ENCODE data around the gene SLC25A24. TPM values are rescaled to one million over a fixed set of nuclear protein-coding genes. Genes with fewer than 3 reads are reported as not detected.
"Not testable (repeated sequence)": the region's sequence is repeated elsewhere in the genome, so short reads cannot be mapped to it uniquely, and the experiment has no call there.

The SLC25A24 gene
- total RNA-seq, 2 experiments from 2014 or later, result 25.7 to 26.5 TPM

GRCh38 chr1:108214641-108215465 is 14.7 kb upstream of the SLC25A24 start:
- H3K9me3 Mint-ChIP-seq; ATAC-seq (ENCODE audit: low read depth); H3K4me1 Mint-ChIP-seq; H3K36me3 Mint-ChIP-seq; H3K27ac Mint-ChIP-seq; DNase-seq; POLR2A ChIA-PET; H3K4me3 Mint-ChIP-seq: not testable (repeated sequence)
- H3K27me3 Mint-ChIP-seq, result peaks cover 25% of the 10 kb centered on the region

- no peaks in the 10 kb centered on the region for H3K9me3 Mint-ChIP-seq
- H3K27me3 Mint-ChIP-seq, result peaks cover 45% of the 10 kb centered on the region
- H3K36me3 Mint-ChIP-seq, result no peaks in the 10 kb centered on the region
These were observed 10.9 kb upstream of the SLC25A24 start for GRCh38 chr1:108211014-108211413.

GRCh38 chr1:108209456-108210108 is 9.4 kb upstream of the SLC25A24 start:
- Mint-ChIP-seq H3K27ac (no peak overlapping the region), H3K9me3 (peaks cover 2% of the 10 kb centered on the region), H3K36me3 (no peaks in the 10 kb centered on the region), H3K27me3 (peaks cover 52% of the 10 kb centered on the region), H3K4me3 (no peak overlapping the region), H3K4me1 (peaks cover 10% of the 10 kb centered on the region)
- ATAC-seq (ENCODE audit: low read depth) (no peak), DNase-seq (no peak)
- POLR2A ChIA-PET, result interaction anchor here (1.1 kb wide), 1 partner anchor 9 kb away, joined by 6 read pairs; the partner anchor contains the start of gene SLC25A24

More at GRCh38 chr1:108211014-108211413, 10.9 kb upstream of the SLC25A24 start:
- ATAC-seq (ENCODE audit: low read depth) (no peak), DNase-seq (no peak)
- Mint-ChIP-seq H3K4me3 (no peak overlapping the region), H3K27ac (no peak overlapping the region), H3K4me1 (peaks cover 10% of the 10 kb centered on the region)
- POLR2A ChIA-PET, result no interaction called here

GRCh38 chr1:108208724-108209446 is 8.7 kb upstream of the SLC25A24 start:
- Mint-ChIP-seq H3K4me3 (no peak overlapping the region), H3K27ac (no peak overlapping the region), H3K27me3 (peaks cover 57% of the 10 kb centered on the region), H3K9me3 (peaks cover 6% of the 10 kb centered on the region), H3K36me3 (peaks cover 4% of the 10 kb centered on the region), H3K4me1 (peaks cover 10% of the 10 kb centered on the region)
- ATAC-seq (ENCODE audit: low read depth) (no peak), DNase-seq (no peak)
- POLR2A ChIA-PET, result interaction anchor here (1.1 kb wide), 1 partner anchor 8 kb away, joined by 6 read pairs; the partner anchor contains the start of gene SLC25A24

- H3K27ac Mint-ChIP-seq; DNase-seq; H3K9me3 Mint-ChIP-seq; H3K4me3 Mint-ChIP-seq; ATAC-seq (ENCODE audit: low read depth); POLR2A ChIA-PET; H3K36me3 Mint-ChIP-seq: not testable (repeated sequence)
- peaks cover 12% of the 10 kb centered on the region for H3K4me1 Mint-ChIP-seq
- peaks cover 29% of the 10 kb centered on the region for H3K27me3 Mint-ChIP-seq
These were observed 3.4 kb upstream of the SLC25A24 start for GRCh38 chr1:108203582-108203981.

- peaks cover 22% of the 10 kb centered on the region for H3K4me1 Mint-ChIP-seq
- no peak for ATAC-seq (ENCODE audit: low read depth)
- no peak overlapping the region for H3K4me3 Mint-ChIP-seq
- peaks cover 7% of the 10 kb centered on the region for H3K9me3 Mint-ChIP-seq
- POLR2A ChIA-PET, result no interaction called here
- peaks cover 20% of the 10 kb centered on the region for H3K36me3 Mint-ChIP-seq
- no peak overlapping the region for H3K27ac Mint-ChIP-seq
- H3K27me3 Mint-ChIP-seq, result peaks cover 18% of the 10 kb centered on the region
- DNase-seq, result no peak
These were observed 1.5 kb upstream of the SLC25A24 start for GRCh38 chr1:108201687-108202086.

- DNase-seq, result no peak
- H3K9me3 Mint-ChIP-seq, result peaks cover 7% of the 10 kb centered on the region
- peaks cover 11% of the 10 kb centered on the region for H3K27me3 Mint-ChIP-seq
- peak; percentile 11 for ATAC-seq (ENCODE audit: low read depth)
- peak overlapping the region; percentile 82 for H3K27ac Mint-ChIP-seq
- H3K4me3 Mint-ChIP-seq, result peak overlapping the region; percentile 88
- POLR2A ChIA-PET, result interaction anchor here (0.7 to 1.9 kb wide), 13 partner anchors 8 to 491 kb away, joined by 3 to 10 read pairs (median 6); partner anchors contain the start of genes EEIG2 and PRPF38B
- peaks cover 28% of the 10 kb centered on the region for H3K36me3 Mint-ChIP-seq
- peaks cover 25% of the 10 kb centered on the region for H3K4me1 Mint-ChIP-seq
These were observed 526 bp upstream of the SLC25A24 start for GRCh38 chr1:108200687-108201051.

GRCh38 chr1:108199201-108199691 is 897 bp downstream of the SLC25A24 start:
- H3K27me3 Mint-ChIP-seq, result peaks cover 4% of the 10 kb centered on the region
- H3K4me3 Mint-ChIP-seq, result peak overlapping the region; percentile 88
- DNase-seq (no peak), ATAC-seq (ENCODE audit: low read depth) (no peak)
- H3K27ac Mint-ChIP-seq, result peak overlapping the region; percentile 90
- POLR2A ChIA-PET, result interaction anchor here (1.2 to 1.9 kb wide), 5 partner anchors 158 to 493 kb away, joined by 3 to 10 read pairs (median 6); partner anchors contain the start of gene PRPF38B
- H3K4me1 Mint-ChIP-seq, result peaks cover 28% of the 10 kb centered on the region
- peaks cover 41% of the 10 kb centered on the region for H3K36me3 Mint-ChIP-seq
- H3K9me3 Mint-ChIP-seq, result peaks cover 9% of the 10 kb centered on the region

- Mint-ChIP-seq H3K36me3 (peaks cover 63% of the 10 kb centered on the region), H3K27ac (no peak overlapping the region), H3K9me3 (peaks cover 10% of the 10 kb centered on the region), H3K4me3 (no peak overlapping the region), H3K27me3 (no peaks in the 10 kb centered on the region), H3K4me1 (peaks cover 23% of the 10 kb centered on the region)
- ATAC-seq (ENCODE audit: low read depth) (no peak), DNase-seq (no peak)
- POLR2A ChIA-PET, result no interaction called here
These were observed 6.1 kb downstream of the SLC25A24 start for GRCh38 chr1:108194051-108194450.

- no peak for ATAC-seq (ENCODE audit: low read depth)
- POLR2A ChIA-PET, result no interaction called here
- H3K36me3 Mint-ChIP-seq, result peaks cover 70% of the 10 kb centered on the region
- peaks cover 11% of the 10 kb centered on the region for H3K9me3 Mint-ChIP-seq
- no peak for DNase-seq
- no peak overlapping the region for H3K4me3 Mint-ChIP-seq
- H3K27me3 Mint-ChIP-seq, result no peaks in the 10 kb centered on the region
- H3K4me1 Mint-ChIP-seq, result peaks cover 18% of the 10 kb centered on the region
- H3K27ac Mint-ChIP-seq, result no peak overlapping the region
These were observed 6.8 kb downstream of the SLC25A24 start for GRCh38 chr1:108193333-108193732.

GRCh38 chr1:108192581-108192980 is 7.6 kb downstream of the SLC25A24 start:
- Mint-ChIP-seq H3K27me3 (no peaks in the 10 kb centered on the region), H3K36me3 (peaks cover 70% of the 10 kb centered on the region), H3K9me3 (peaks cover 14% of the 10 kb centered on the region), H3K4me3 (no peak overlapping the region), H3K27ac (no peak overlapping the region), H3K4me1 (peaks cover 11% of the 10 kb centered on the region)
- DNase-seq, result no peak
- POLR2A ChIA-PET, result no interaction called here
- ATAC-seq (ENCODE audit: low read depth), result no peak

- H3K27ac Mint-ChIP-seq, result no peak overlapping the region
- peaks cover 6% of the 10 kb centered on the region for H3K4me1 Mint-ChIP-seq
- no peaks in the 10 kb centered on the region for H3K27me3 Mint-ChIP-seq
- DNase-seq, result no peak
- peaks cover 14% of the 10 kb centered on the region for H3K9me3 Mint-ChIP-seq
- POLR2A ChIA-PET, result no interaction called here
- no peak for ATAC-seq (ENCODE audit: low read depth)
- H3K36me3 Mint-ChIP-seq, result peaks cover 62% of the 10 kb centered on the region
- H3K4me3 Mint-ChIP-seq, result no peak overlapping the region
These were observed 9.3 kb downstream of the SLC25A24 start for GRCh38 chr1:108190686-108191416.
